ENCODE data around the gene EEF1A2. TPM values are rescaled to one million over a fixed set of nuclear protein-coding genes. Genes with fewer than 3 reads are reported as not detected.

EEF1A2 gene
- total RNA-seq, 6 experiments from 2014 or later, result 1.1 to 7.2 (median 1.7) TPM

DNA sequence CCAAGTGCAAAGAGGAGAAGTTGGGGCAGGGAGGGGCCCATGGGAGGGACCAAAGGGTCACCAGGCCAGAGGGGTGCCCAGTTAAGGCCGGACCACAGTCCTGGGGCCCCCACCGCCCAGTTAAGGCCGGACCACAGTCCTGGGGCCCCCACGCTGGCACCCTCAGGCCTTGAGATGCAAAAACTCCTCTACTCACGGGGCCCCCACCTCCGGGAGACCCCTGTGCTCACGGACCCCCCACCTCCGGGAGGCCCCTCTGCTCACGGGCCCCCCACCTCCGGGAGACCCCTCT, 43.4 kb downstream of the EEF1A2 start:
- H3K36me3 Mint-ChIP-seq (ENCODE audit: low read depth), result no peaks in the 10 kb centered on the region
- no peaks in the 10 kb centered on the region for H3K9me3 Mint-ChIP-seq
- H3K27ac Mint-ChIP-seq, result no peak overlapping the region
- TF ChIP-seq CTCF (IDR thresholded peaks at IDR 0.05), result no peak
- H3K27me3 Mint-ChIP-seq (ENCODE audit: insufficient read depth), result peaks cover 7% of the 10 kb centered on the region
- peaks cover 5% of the 10 kb centered on the region; the same call in 1 of the 2 replicates for H3K4me1 Mint-ChIP-seq (ENCODE audit: low read depth)
- DNase-seq, result no peak
- no peak overlapping the region for H3K4me3 Mint-ChIP-seq

DNA sequence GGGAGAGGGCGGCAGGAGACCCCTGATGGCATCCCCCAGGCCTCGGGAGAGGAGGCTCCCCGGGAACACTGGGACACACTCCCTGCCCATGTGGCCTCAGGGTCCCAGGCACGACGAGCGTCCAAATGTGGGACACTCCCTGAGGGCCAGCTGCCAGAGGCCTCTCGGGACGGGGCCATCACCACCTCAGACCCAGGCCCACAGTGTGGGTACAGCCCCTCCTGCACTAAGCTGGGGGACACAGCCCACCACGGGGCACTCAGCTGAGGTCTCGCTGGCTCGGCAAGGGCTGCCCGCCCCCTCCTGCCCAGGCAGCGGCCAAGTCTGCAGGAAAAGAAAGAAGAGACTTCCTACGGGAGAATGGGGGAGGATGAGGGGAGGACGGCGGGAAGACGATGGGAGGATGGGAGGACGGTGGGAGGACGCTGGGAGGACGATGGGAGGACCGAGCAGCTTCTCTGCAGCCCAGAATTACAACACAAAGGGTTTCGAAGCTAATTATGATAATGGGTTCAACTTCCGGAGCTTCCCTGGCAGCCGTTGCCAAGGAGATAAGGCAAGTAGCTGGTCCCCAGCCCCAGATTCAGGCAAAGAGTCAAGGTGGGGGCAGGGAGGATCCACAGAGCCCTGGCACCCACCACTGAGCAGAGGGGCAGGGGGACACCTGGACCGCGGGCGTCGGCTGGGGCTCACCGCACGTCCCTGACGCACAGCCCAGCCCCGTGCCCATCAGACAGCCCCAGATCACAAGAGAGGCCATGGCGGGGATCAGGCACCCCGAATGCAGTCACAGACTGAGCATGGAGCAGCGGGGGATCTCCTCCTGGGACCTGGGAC, 43.9 kb downstream of the EEF1A2 start:
- Mint-ChIP-seq H3K4me1 (ENCODE audit: low read depth) (peaks cover 5% of the 10 kb centered on the region; the same call in 1 of the 2 replicates), H3K4me3 (no peak overlapping the region), H3K9me3 (no peaks in the 10 kb centered on the region), H3K27me3 (ENCODE audit: insufficient read depth) (peaks cover 7% of the 10 kb centered on the region), H3K27ac (no peak overlapping the region), H3K36me3 (ENCODE audit: low read depth) (no peaks in the 10 kb centered on the region)
- no peak for DNase-seq
- no peak for TF ChIP-seq CTCF (IDR thresholded peaks at IDR 0.05)

- no peak for TF ChIP-seq CTCF (IDR thresholded peaks at IDR 0.05)
- Mint-ChIP-seq H3K27me3 (ENCODE audit: insufficient read depth) (peaks cover 6% of the 10 kb centered on the region), H3K4me1 (ENCODE audit: low read depth) (peaks cover 5% of the 10 kb centered on the region; the same call in 1 of the 2 replicates), H3K4me3 (no peak overlapping the region), H3K9me3 (no peaks in the 10 kb centered on the region), H3K36me3 (ENCODE audit: low read depth) (no peaks in the 10 kb centered on the region), H3K27ac (no peak overlapping the region)
- DNase-seq, result no peak
Measured at GRCh38 chr20:63452821-63453523, 45.9 kb downstream of the EEF1A2 start.

GRCh38 chr20:63452341-63452740, 46.5 kb downstream of the EEF1A2 start:
- TF ChIP-seq CTCF (IDR thresholded peaks at IDR 0.05), result no peak
- H3K4me1 Mint-ChIP-seq (ENCODE audit: low read depth), result peaks cover 5% of the 10 kb centered on the region; the same call in 1 of the 2 replicates
- no peak overlapping the region for H3K27ac Mint-ChIP-seq
- H3K27me3 Mint-ChIP-seq (ENCODE audit: insufficient read depth), result peaks cover 10% of the 10 kb centered on the region
- DNase-seq, result no peak
- H3K9me3 Mint-ChIP-seq, result no peaks in the 10 kb centered on the region
- H3K36me3 Mint-ChIP-seq (ENCODE audit: low read depth), result no peaks in the 10 kb centered on the region
- H3K4me3 Mint-ChIP-seq, result no peak overlapping the region

GRCh38 chr20:63451821-63452220, 47.1 kb downstream of the EEF1A2 start:
- H3K27me3 Mint-ChIP-seq (ENCODE audit: insufficient read depth), result peaks cover 8% of the 10 kb centered on the region
- no peak overlapping the region for H3K4me3 Mint-ChIP-seq
- no peak for DNase-seq
- no peaks in the 10 kb centered on the region for H3K36me3 Mint-ChIP-seq (ENCODE audit: low read depth)
- H3K9me3 Mint-ChIP-seq, result no peaks in the 10 kb centered on the region
- peaks cover 5% of the 10 kb centered on the region; the same call in 1 of the 2 replicates for H3K4me1 Mint-ChIP-seq (ENCODE audit: low read depth)
- no peak overlapping the region for H3K27ac Mint-ChIP-seq
- TF ChIP-seq CTCF (IDR thresholded peaks at IDR 0.05), result no peak

Data from HFFc6 (cell line).